HEK293 (cell line): Measurements from ENCODE around the gene CCDC61.

Experiments used
- AEBP2 ChIP-seq: fragments of 450-650 bp; formaldehyde crosslinking; IDR thresholded peaks from 2 replicates; pipeline ENCODE4 v1.5.1; 2016; ENCODE audit warnings: missing biosample characterization, missing genetic modification characterization, borderline replicate concordance
- BCL6B ChIP-seq: fragments of 450-650 bp; formaldehyde crosslinking; IDR thresholded peaks from 2 replicates; pipeline ENCODE4 v1.5.1; 2017; ENCODE audit warnings: missing biosample characterization, missing genetic modification characterization
- FEZF1 ChIP-seq: fragments of 450-650 bp; formaldehyde crosslinking; IDR thresholded peaks from 2 replicates; pipeline ENCODE4 v1.5.1; 2016; ENCODE audit warnings: missing biosample characterization, missing genetic modification characterization
- GLI4 ChIP-seq: fragments of 450-650 bp; formaldehyde crosslinking; IDR thresholded peaks from 2 replicates; pipeline ENCODE4 v1.5.1; 2016; ENCODE audit warnings: missing biosample characterization, missing genetic modification characterization
- KLF16 ChIP-seq: fragments of 450-650 bp; formaldehyde crosslinking; IDR thresholded peaks from 2 replicates; pipeline ENCODE4 v1.5.1; 2017; ENCODE audit warnings: missing biosample characterization, missing genetic modification characterization
- OSR2 ChIP-seq: fragments of 450-650 bp; formaldehyde crosslinking; IDR thresholded peaks from 2 replicates; pipeline ENCODE4 v1.5.1; 2016; ENCODE audit warnings: missing biosample characterization, missing genetic modification characterization
- PRDM1 ChIP-seq: fragments of 450-650 bp; formaldehyde crosslinking; IDR thresholded peaks from 2 replicates; pipeline ENCODE4; 2016; ENCODE audit warnings: missing biosample characterization, missing genetic modification characterization
- RBAK ChIP-seq: fragments of 450-650 bp; formaldehyde crosslinking; IDR thresholded peaks from 2 replicates; pipeline ENCODE4 v1.5.1; 2016; ENCODE audit warnings: missing biosample characterization, missing genetic modification characterization
- SCRT1 ChIP-seq: fragments of 450-650 bp; formaldehyde crosslinking; IDR thresholded peaks from 2 replicates; pipeline ENCODE4 v1.5.1; 2016; ENCODE audit warnings: missing biosample characterization, missing genetic modification characterization, borderline replicate concordance
- ZBTB10 ChIP-seq: fragments of 450-650 bp; formaldehyde crosslinking; IDR thresholded peaks from 2 replicates; pipeline ENCODE4 v1.5.1; 2016; ENCODE audit warnings: missing biosample characterization, missing genetic modification characterization
- ZBTB21 ChIP-seq: fragments of 450-650 bp; formaldehyde crosslinking; IDR thresholded peaks from 2 replicates; pipeline ENCODE4 v1.5.1; 2017; ENCODE audit warnings: missing biosample characterization, missing genetic modification characterization
- ZBTB44 ChIP-seq: fragments of 450-650 bp; IDR thresholded peaks from 2 replicates; pipeline ENCODE4 v1.5.1; 2018; ENCODE audit warnings: missing biosample characterization, mild to moderate bottlenecking, missing genetic modification characterization
- ZNF140 ChIP-seq: fragments of 450-650 bp; formaldehyde crosslinking; IDR thresholded peaks from 2 replicates; pipeline ENCODE4 v1.5.1; 2016; ENCODE audit warnings: missing biosample characterization, missing genetic modification characterization
- ZNF155 ChIP-seq: fragments of 450-650 bp; formaldehyde crosslinking; IDR thresholded peaks from 2 replicates; pipeline ENCODE4 v1.5.1; 2016; ENCODE audit warnings: missing biosample characterization, missing genetic modification characterization
- ZNF19 ChIP-seq: fragments of 450-650 bp; formaldehyde crosslinking; IDR thresholded peaks from 2 replicates; pipeline ENCODE4; 2016; ENCODE audit warnings: missing biosample characterization, missing genetic modification characterization, low read depth
- ZNF202 ChIP-seq: fragments of 450-650 bp; formaldehyde crosslinking; IDR thresholded peaks from 2 replicates; pipeline ENCODE4 v1.5.1; 2016; ENCODE audit warnings: missing biosample characterization, missing genetic modification characterization, borderline replicate concordance
- ZNF223 ChIP-seq: fragments of 450-650 bp; formaldehyde crosslinking; IDR thresholded peaks from 2 replicates; pipeline ENCODE4 v1.5.1; 2016; ENCODE audit warnings: missing biosample characterization, missing genetic modification characterization
- ZNF311 ChIP-seq: fragments of 450-650 bp; formaldehyde crosslinking; IDR thresholded peaks from 2 replicates; pipeline ENCODE4 v1.5.1; 2017; ENCODE audit warnings: missing biosample characterization, missing genetic modification characterization, borderline replicate concordance
- ZNF335 ChIP-seq: fragments of 450-650 bp; formaldehyde crosslinking; conservative IDR thresholded peaks from 2 replicates; pipeline ENCODE4 v1.5.1; 2016; ENCODE audit warnings: missing biosample characterization, missing genetic modification characterization
- ZNF341 ChIP-seq: fragments of 450-650 bp; formaldehyde crosslinking; IDR thresholded peaks from 2 replicates; pipeline ENCODE4; 2016; ENCODE audit warnings: low read depth, missing biosample characterization, missing genetic modification characterization
- ZNF350 ChIP-seq: fragments of 450-650 bp; formaldehyde crosslinking; IDR thresholded peaks from 2 replicates; pipeline ENCODE4 v1.5.0; 2017; ENCODE audit warnings: missing biosample characterization, mild to moderate bottlenecking, missing genetic modification characterization
- ZNF423 ChIP-seq: fragments of 450-650 bp; formaldehyde crosslinking; IDR thresholded peaks from 2 replicates; pipeline ENCODE4 v1.5.1; 2016; ENCODE audit warnings: missing biosample characterization, missing genetic modification characterization
- ZNF501 ChIP-seq: fragments of 450-650 bp; formaldehyde crosslinking; IDR thresholded peaks from 2 replicates; pipeline ENCODE4 v1.5.1; 2016; ENCODE audit warnings: missing biosample characterization, missing genetic modification characterization
- ZNF513 ChIP-seq: fragments of 450-650 bp; IDR thresholded peaks from 2 replicates; pipeline ENCODE4 v1.5.1; 2018; ENCODE audit warnings: missing biosample characterization, missing genetic modification characterization
- ZNF580 ChIP-seq: fragments of 450-650 bp; formaldehyde crosslinking; IDR thresholded peaks from 2 replicates; pipeline ENCODE4 v1.5.1; 2016; ENCODE audit warnings: missing biosample characterization, missing genetic modification characterization
- ZNF600 ChIP-seq: fragments of 450-650 bp; formaldehyde crosslinking; IDR thresholded peaks from 2 replicates; pipeline ENCODE4 v1.5.1; 2016; ENCODE audit warnings: missing biosample characterization, missing genetic modification characterization
- ZNF677 ChIP-seq: fragments of 450-650 bp; IDR thresholded peaks from 2 replicates; pipeline ENCODE4 v1.5.0; 2018; ENCODE audit warnings: missing biosample characterization, mild to moderate bottlenecking, missing genetic modification characterization, moderate library complexity
- ZNF792 ChIP-seq: fragments of 450-650 bp; formaldehyde crosslinking; IDR thresholded peaks from 2 replicates; pipeline ENCODE4 v1.5.1; 2016; ENCODE audit warnings: missing biosample characterization, missing genetic modification characterization
- ZSCAN23 ChIP-seq: fragments of 450-650 bp; formaldehyde crosslinking; IDR thresholded peaks from 2 replicates; pipeline ENCODE4 v1.5.1; 2016; ENCODE audit warnings: missing biosample characterization, missing genetic modification characterization
- ZSCAN5A ChIP-seq: fragments of 450-650 bp; formaldehyde crosslinking; IDR thresholded peaks from 2 replicates; pipeline ENCODE4 v1.5.1; 2016; ENCODE audit warnings: missing biosample characterization, missing genetic modification characterization

CCDC61 gene

GRCh38 chr19:46040952-46041500 is 45.8 kb downstream of the CCDC61 start, which contains the start of gene IGFL4 (continued):
- TF ChIP-seq ZSCAN23 (tag by site-specific recombination) (no peak), ZNF223 (tag by site-specific recombination) (no peak), ZNF335 (tag by site-specific recombination) (peak; percentile 32; the same call in 1 of the 2 replicates), ZNF600 (tag by site-specific recombination) (0 out of 2 replicates have a peak, but pooled peaks have one; percentile 42), ZNF311 (tag by site-specific recombination) (no peak), ZNF423 (tag by site-specific recombination) (no peak), ZNF350 (peak; percentile 84; the same call in 1 of the 2 replicates), ZNF580 (tag by site-specific recombination) (peak; percentile 96), OSR2 (tag by site-specific recombination) (peak; percentile 86), ZNF140 (tag by site-specific recombination) (no peak), FEZF1 (tag by site-specific recombination) (peak; percentile 97), RBAK (tag by site-specific recombination) (no peak), ZBTB44 (tag by site-specific recombination) (peak; percentile 44; the same call in 1 of the 2 replicates), SCRT1 (tag by site-specific recombination) (no peak), KLF16 (tag by site-specific recombination) (0 out of 2 replicates have a peak, but pooled peaks have one; percentile 43), ZNF513 (tag by site-specific recombination) (no peak), BCL6B (peak; percentile 84), ZNF792 (tag by site-specific recombination) (no peak), PRDM1 (tag by site-specific recombination) (no peak), ZBTB21 (tag by site-specific recombination) (peak; percentile 75), AEBP2 (no peak), ZBTB10 (no peak), ZNF677 (tag by site-specific recombination) (no peak), ZNF341 (tag by site-specific recombination) (no peak), GLI4 (tag by site-specific recombination) (no peak), ZNF202 (tag by site-specific recombination) (no peak), ZSCAN5A (no peak), ZNF19 (tag by site-specific recombination) (0 out of 2 replicates have a peak, but pooled peaks have one; percentile 7), ZNF501 (tag by site-specific recombination) (no peak), ZNF155 (no peak)
